SK-N-MC (cell line): ENCODE results near the gene DNMT3B.
"Not testable (repeated sequence)": the region's sequence is repeated elsewhere in the genome, so short reads cannot be mapped to it uniquely, and the experiment has no call there.

ENCODE experiments used
- DNase-seq: peaks from one replicate; pipeline ENCODE4 v3.0.0-alpha.2; 2011; ENCODE audit warnings: low read depth, low spot score
- H3K27ac ChIP-seq: fragments of 200-600 bp; sonication (generic); 2 replicates; pipeline ENCODE4 v1.5.1; 2016; ENCODE audit warnings: mixed run types
- H3K36me3 ChIP-seq: fragments of 200-600 bp; sonication (generic); 2 replicates; pipeline ENCODE4 v1.6.1; 2017; ENCODE audit warnings: antibody characterized with exemption, low read length, mixed read lengths; ENCODE audit not compliant: insufficient read depth
- H3K4me3 ChIP-seq: fragments of 200-600 bp; sonication (generic); 2 replicates; pipeline ENCODE4 v1.5.1; 2016
- H3K9ac ChIP-seq: fragments of 200-600 bp; sonication (generic); 2 replicates; pipeline ENCODE4 v1.8.0; 2017; ENCODE audit warnings: mixed run types, mixed read lengths; ENCODE audit not compliant: insufficient read length
- H3K9me3 ChIP-seq: fragments of 200-600 bp; sonication (generic); 2 replicates; pipeline ENCODE4 v1.6.1; 2017; ENCODE audit warnings: low read depth, mild to moderate bottlenecking, antibody characterized with exemption, low read length, moderate library complexity, mixed read lengths
- EZH2 ChIP-seq: fragments of 200-600 bp; sonication (generic); IDR thresholded peaks from one replicate; pipeline ENCODE4 v1.6.1; 2017; ENCODE audit warnings: antibody characterized with exemption
- FOXP2 ChIP-seq: optimal IDR thresholded peaks from 2 replicates; pipeline ENCODE3; 2011; ENCODE audit warnings: mild to moderate bottlenecking, moderate library complexity; ENCODE audit not compliant: insufficient read depth; ENCODE audit errors: extremely low read length, control extremely low read depth
- POLR2AphosphoS5 ChIP-seq: IDR thresholded peaks from 2 replicates; pipeline ENCODE4 v1.6.1; 2012; ENCODE audit warnings: mild to moderate bottlenecking, low read depth, low read length, borderline replicate concordance

DNMT3B gene

GRCh38 chr20:32761831-32762753, at the start of gene DNMT3B:
Gene DNMT3B (plus strand): TSS chr20:32762385. CDS start chr20:32780324, 17,939 bp downstream.
- peak within 1 kb of the TSS; percentile 80 for H3K4me3 ChIP-seq
- DNase-seq = no peak
- H3K9ac ChIP-seq = peak within 1 kb of the TSS; percentile 70
- no peaks in the 10 kb centered on the region for H3K36me3 ChIP-seq
- no peaks in the 10 kb centered on the region for H3K9me3 ChIP-seq
- H3K27ac ChIP-seq = no peak within 1 kb of the TSS
- TF ChIP-seq EZH2 (no peak), POLR2AphosphoS5 (0 out of 2 replicates have a peak, but pooled peaks have one; percentile 17), FOXP2 (no peak)

GRCh38 chr20:32718749-32719348, 43.3 kb upstream of the DNMT3B start:
- Histone ChIP-seq H3K27ac (no peak overlapping the region), H3K4me3 (no peak overlapping the region), H3K36me3 (no peaks in the 10 kb centered on the region), H3K9ac (no peak overlapping the region), H3K9me3 (no peaks in the 10 kb centered on the region)
- TF ChIP-seq EZH2 = no peak
- no peak for TF ChIP-seq POLR2AphosphoS5
- TF ChIP-seq FOXP2 = no peak
- DNase-seq = no peak

- TF ChIP-seq FOXP2 = no peak
- TF ChIP-seq EZH2 = no peak
- TF ChIP-seq POLR2AphosphoS5 = no peak
- no peaks in the 10 kb centered on the region for H3K9me3 ChIP-seq
- no peak overlapping the region for H3K9ac ChIP-seq
- no peak for DNase-seq
- no peak overlapping the region for H3K27ac ChIP-seq
- H3K36me3 ChIP-seq = no peaks in the 10 kb centered on the region
- H3K4me3 ChIP-seq = no peak overlapping the region
These were observed 34.5 kb upstream of the DNMT3B start for GRCh38 chr20:32727683-32728082.

GRCh38 chr20:32728435-32728834, 33.8 kb upstream of the DNMT3B start:
- not testable (repeated sequence) for DNase-seq, H3K4me3 ChIP-seq, H3K27ac ChIP-seq, H3K9ac ChIP-seq, H3K36me3 ChIP-seq, H3K9me3 ChIP-seq

- H3K9ac ChIP-seq, H3K9me3 ChIP-seq, H3K27ac ChIP-seq, H3K4me3 ChIP-seq, H3K36me3 ChIP-seq, DNase-seq: not testable (repeated sequence)
These were observed 32.9 kb upstream of the DNMT3B start for GRCh38 chr20:32729334-32729733.

- Histone ChIP-seq H3K9me3 (no peaks in the 10 kb centered on the region), H3K9ac (no peak overlapping the region), H3K4me3 (no peak overlapping the region), H3K27ac (no peak overlapping the region), H3K36me3 (no peaks in the 10 kb centered on the region)
- TF ChIP-seq EZH2 = no peak
- TF ChIP-seq POLR2AphosphoS5 = no peak
- no peak for TF ChIP-seq FOXP2
- DNase-seq = no peak
These were observed 30.3 kb upstream of the DNMT3B start for GRCh38 chr20:32731882-32732266.

GRCh38 chr20:32737371-32738223, 24.6 kb upstream of the DNMT3B start:
- H3K9ac ChIP-seq = no peak overlapping the region
- H3K9me3 ChIP-seq = no peaks in the 10 kb centered on the region
- no peak overlapping the region for H3K4me3 ChIP-seq
- TF ChIP-seq EZH2 (no peak), POLR2AphosphoS5 (no peak), FOXP2 (no peak)
- H3K27ac ChIP-seq = no peak overlapping the region
- DNase-seq = no peak
- no peaks in the 10 kb centered on the region for H3K36me3 ChIP-seq

GRCh38 chr20:32741151-32741550, 21.0 kb upstream of the DNMT3B start:
- DNase-seq = no peak
- Histone ChIP-seq H3K9me3 (no peaks in the 10 kb centered on the region), H3K27ac (no peak overlapping the region), H3K36me3 (no peaks in the 10 kb centered on the region), H3K9ac (no peak overlapping the region), H3K4me3 (no peak overlapping the region)
- TF ChIP-seq EZH2 = no peak
- TF ChIP-seq POLR2AphosphoS5 = no peak
- no peak for TF ChIP-seq FOXP2
